Glutamatergic neuron (in vitro differentiated cells): ENCODE results near the gene MYH3. TPM values are rescaled to one million over a fixed set of nuclear protein-coding genes. Genes with fewer than 3 reads are reported as not detected.

Experiments used
- DNase-seq: peaks from one replicate; pipeline ENCODE4 v3.0.0; 2022
- H3K27ac Mint-ChIP-seq: one replicate; pipeline ENCODE4 v1.8.0; 2020; ENCODE audit warnings: mild to moderate bottlenecking, mixed read lengths, inconsistent platforms; ENCODE audit not compliant: unreplicated experiment
- H3K27me3 Mint-ChIP-seq: one replicate; pipeline ENCODE4 v1.8.0; 2020; ENCODE audit warnings: mild to moderate bottlenecking, moderate library complexity, mixed read lengths, inconsistent platforms; ENCODE audit not compliant: unreplicated experiment
- H3K36me3 Mint-ChIP-seq: one replicate; pipeline ENCODE4 v1.8.0; 2020; ENCODE audit warnings: mild to moderate bottlenecking, mixed read lengths, inconsistent platforms; ENCODE audit not compliant: unreplicated experiment
- H3K4me1 Mint-ChIP-seq: one replicate; pipeline ENCODE4 v1.8.0; 2020; ENCODE audit warnings: mild to moderate bottlenecking, low read depth, mixed read lengths, inconsistent platforms; ENCODE audit not compliant: unreplicated experiment
- H3K4me3 Mint-ChIP-seq: one replicate; pipeline ENCODE4 v1.8.0; 2020; ENCODE audit warnings: mild to moderate bottlenecking, mixed read lengths, inconsistent platforms; ENCODE audit not compliant: unreplicated experiment
- H3K9me3 Mint-ChIP-seq: one replicate; pipeline ENCODE4 v1.8.0; 2020; ENCODE audit warnings: mild to moderate bottlenecking, moderate library complexity, mixed read lengths, inconsistent platforms; ENCODE audit not compliant: unreplicated experiment
- CTCF ChIP-seq: fragments of 200-600 bp; sonication (generic); IDR thresholded peaks from one replicate; pipeline ENCODE4 v1.5.0; 2021; ENCODE audit not compliant: partially characterized antibody, unreplicated experiment
- total RNA-seq: library from RNA; stranded (reverse); fragmentation: NEBNext Ultra II Directional; extraction: Animal tissue kit (Norgen Biotek cat#: 25700); gene quantifications from one replicate; pipeline ENCODE4 v1.2.1, GENCODE V29; 2021; ENCODE audit not compliant: unreplicated experiment

MYH3 gene
- total RNA-seq, 1 donor from 2014 or later, result 2.1 TPM

GRCh38 chr17:10674704-10675103 is 17.6 kb upstream of the MYH3 start:
- Mint-ChIP-seq H3K4me3 (no peak overlapping the region), H3K36me3 (no peaks in the 10 kb centered on the region), H3K27ac (no peak overlapping the region), H3K4me1 (peaks cover 2% of the 10 kb centered on the region), H3K27me3 (peaks cover 2% of the 10 kb centered on the region), H3K9me3 (peaks cover 4% of the 10 kb centered on the region)
- no peak for DNase-seq
- no peak for TF ChIP-seq CTCF

DNA sequence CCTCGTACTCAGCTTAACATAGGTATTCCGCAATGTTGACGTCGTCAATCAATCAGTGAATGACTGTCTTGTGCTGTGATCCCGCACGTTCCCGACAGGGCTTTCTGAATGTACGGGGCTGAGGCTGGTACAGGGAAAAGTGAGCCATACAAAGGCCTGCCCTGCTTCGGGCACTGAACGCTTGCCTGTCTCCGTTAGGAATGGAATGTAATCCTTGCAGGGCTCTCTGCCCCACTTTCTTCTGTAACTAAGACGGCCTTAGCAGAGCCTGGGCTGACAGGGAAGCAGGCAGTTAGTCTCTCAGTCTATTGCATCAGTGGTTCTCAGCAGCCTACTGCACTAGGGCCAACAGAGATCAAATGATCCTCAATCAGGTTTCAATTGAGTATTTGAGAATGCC is 16.2 kb upstream of the MYH3 start:
- no peaks in the 10 kb centered on the region for H3K36me3 Mint-ChIP-seq
- no peak for DNase-seq
- H3K4me3 Mint-ChIP-seq, result no peak overlapping the region
- H3K27ac Mint-ChIP-seq, result no peak overlapping the region
- H3K4me1 Mint-ChIP-seq, result peaks cover 2% of the 10 kb centered on the region
- H3K9me3 Mint-ChIP-seq, result peaks cover 4% of the 10 kb centered on the region
- TF ChIP-seq CTCF, result no peak
- H3K27me3 Mint-ChIP-seq, result peaks cover 2% of the 10 kb centered on the region

DNA sequence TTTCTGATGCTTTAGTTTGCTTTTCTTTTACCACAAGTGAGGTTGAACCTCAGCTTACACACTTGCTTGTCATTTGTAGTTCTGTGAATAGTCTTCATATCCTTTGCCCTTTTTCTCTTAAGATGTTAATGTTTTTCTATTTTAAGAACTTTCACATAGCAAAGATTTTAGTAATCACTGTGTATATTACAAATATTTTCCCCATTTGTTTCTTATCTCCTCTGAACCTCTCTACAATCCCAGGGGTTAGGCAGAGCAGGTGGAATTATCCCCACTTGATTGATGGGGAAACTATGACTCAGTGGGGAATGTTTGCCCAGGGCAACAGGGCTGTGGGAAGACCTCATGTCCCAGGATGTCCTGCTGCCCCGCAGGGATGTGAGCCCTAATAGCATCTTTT is 11.7 kb upstream of the MYH3 start:
- H3K27ac Mint-ChIP-seq, result no peak overlapping the region
- H3K9me3 Mint-ChIP-seq, result no peaks in the 10 kb centered on the region
- no peak for DNase-seq

GRCh38 chr17:10666906-10667305 is 9.8 kb upstream of the MYH3 start:
- no peak overlapping the region for H3K27ac Mint-ChIP-seq
- peaks cover 2% of the 10 kb centered on the region for H3K27me3 Mint-ChIP-seq
- H3K9me3 Mint-ChIP-seq, result no peaks in the 10 kb centered on the region
- no peak for TF ChIP-seq CTCF
- no peak overlapping the region for H3K4me3 Mint-ChIP-seq
- H3K4me1 Mint-ChIP-seq, result no peaks in the 10 kb centered on the region
- DNase-seq, result no peak
- H3K36me3 Mint-ChIP-seq, result peaks cover 5% of the 10 kb centered on the region

More for the DNA sequence above, 11.7 kb upstream of the MYH3 start:
- Mint-ChIP-seq H3K4me3 (no peak overlapping the region), H3K36me3 (peaks cover 5% of the 10 kb centered on the region), H3K27me3 (peaks cover 2% of the 10 kb centered on the region), H3K4me1 (no peaks in the 10 kb centered on the region)
- no peak for TF ChIP-seq CTCF

GRCh38 chr17:10664571-10664970 is 7.5 kb upstream of the MYH3 start:
- Mint-ChIP-seq H3K9me3 (no peaks in the 10 kb centered on the region), H3K4me3 (no peak overlapping the region), H3K27ac (no peak overlapping the region), H3K27me3 (peaks cover 2% of the 10 kb centered on the region), H3K36me3 (peaks cover 5% of the 10 kb centered on the region), H3K4me1 (no peaks in the 10 kb centered on the region)
- DNase-seq, result no peak
- TF ChIP-seq CTCF, result no peak
